GOT3 (cell line): ENCODE data around the gene GAGE10.
"Not testable (repeated sequence)": the region's sequence is repeated elsewhere in the genome, so short reads cannot be mapped to it uniquely, and the experiment has no call there.

Experiments used
- DNase-seq: peaks from one replicate; lab custom pipeline; 2025; ENCODE audit warnings: mixed read lengths; lab: John Stamatoyannopoulos, UW

Gene GAGE10

GRCh38 chrX:49323735-49324134 is 20.3 kb downstream of the GAGE10 start:
- not testable (repeated sequence) for DNase-seq

DNA sequence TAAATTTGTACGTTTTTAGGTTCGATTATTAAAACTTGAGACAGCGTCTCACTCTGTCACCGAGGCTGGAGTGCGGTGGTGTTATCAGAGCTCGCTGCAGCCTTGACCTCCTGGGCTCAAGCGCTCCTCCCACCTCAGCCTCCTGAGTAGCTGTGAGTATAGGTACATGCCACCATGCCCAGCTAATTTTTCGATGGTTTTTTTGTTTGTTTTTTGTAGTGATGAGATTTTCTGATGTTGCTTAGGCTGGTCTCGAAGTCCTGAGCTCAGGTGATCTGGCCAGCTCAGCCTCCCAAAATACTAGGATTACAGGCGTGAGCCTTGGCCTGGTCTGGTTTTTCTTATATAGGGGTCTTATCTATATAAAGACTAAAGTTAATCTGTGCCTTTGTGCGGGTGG is 27.0 kb downstream of the GAGE10 start:
- not testable (repeated sequence) for DNase-seq

DNA sequence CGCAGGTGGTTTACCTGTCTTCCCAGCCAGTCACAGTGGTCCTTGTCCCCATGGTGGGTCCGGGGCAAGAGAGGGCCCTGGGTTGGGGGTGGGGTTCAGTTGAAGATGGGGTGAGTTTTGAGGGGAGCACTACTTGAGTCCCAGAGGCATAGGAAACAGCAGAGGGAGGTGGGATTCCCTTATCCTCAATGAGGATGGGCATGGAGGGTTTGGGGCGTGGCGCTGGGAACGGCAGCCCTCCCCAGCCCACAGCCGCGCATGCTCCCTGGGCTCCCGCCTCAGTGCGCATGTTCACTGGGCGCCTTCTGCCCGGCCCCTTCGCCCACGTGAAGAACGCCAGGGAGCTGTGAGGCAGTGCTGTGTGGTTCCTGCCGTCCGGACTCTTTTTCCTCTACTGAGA is 27.8 kb downstream of the GAGE10 start, which contains the start of gene GAGE13:
TSS of gene GAGE13 (plus strand) at position 301 of the 400 bp plus-strand sequence. CDS start 1,156 bp downstream, outside the sequence.
- DNase-seq = not testable (repeated sequence)

DNA sequence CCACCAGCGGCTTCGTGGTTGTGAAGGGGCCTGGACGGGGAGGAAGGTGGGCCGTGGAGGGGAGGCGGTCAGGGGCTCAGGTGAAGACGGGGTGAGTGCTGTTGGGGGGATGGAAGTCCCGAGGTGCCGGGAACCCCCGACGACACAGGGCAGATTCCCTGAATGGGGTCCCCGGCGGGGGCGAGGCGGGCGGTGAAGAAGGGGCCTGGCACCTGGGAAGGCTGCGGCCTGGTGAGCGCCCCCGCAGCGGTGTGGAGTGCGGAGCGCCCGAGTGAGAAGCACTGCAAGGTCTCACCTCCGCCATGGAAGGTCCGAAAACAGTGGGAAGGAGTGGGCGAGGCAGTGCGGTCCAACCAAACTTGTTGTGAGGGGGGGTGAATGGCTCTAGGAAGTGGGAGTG is 28.4 kb downstream of the GAGE10 start:
- not testable (repeated sequence) for DNase-seq

GRCh38 chrX:49341449-49341848 is 38.0 kb downstream of the GAGE10 start:
- not testable (repeated sequence) for DNase-seq

GRCh38 chrX:49344496-49345175 is 41.2 kb downstream of the GAGE10 start:
- not testable (repeated sequence) for DNase-seq

- DNase-seq = not testable (repeated sequence)
Observed at GRCh38 chrX:49345402-49345801, 42.0 kb downstream of the GAGE10 start.

DNA sequence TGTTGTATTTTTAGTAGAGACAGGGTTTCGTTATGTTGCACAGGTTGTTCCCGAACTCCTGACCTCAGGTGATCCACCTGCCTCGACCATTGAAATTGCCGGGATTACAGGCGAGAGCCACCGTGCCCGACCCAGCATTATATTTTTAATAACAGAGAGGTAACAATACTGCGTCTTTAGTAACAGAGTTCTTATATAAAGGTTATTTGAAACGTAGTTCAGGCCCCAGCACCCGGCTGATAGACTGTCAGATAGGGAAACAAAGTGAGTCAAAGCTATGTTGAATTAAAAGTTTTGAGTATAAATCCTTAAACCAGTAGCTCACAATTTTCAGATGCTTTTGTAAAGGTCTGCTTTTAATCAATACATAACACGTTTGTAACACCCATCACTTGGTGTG is 42.7 kb downstream of the GAGE10 start:
- DNase-seq = not testable (repeated sequence)
